Measurements from ENCODE around the gene SEPTIN7. TPM values are rescaled to one million over a fixed set of nuclear protein-coding genes. Genes with fewer than 3 reads are reported as not detected.
A peak's percentile ranks its signal among the peaks of the same experiment; 100 is the strongest.
"Not testable (repeated sequence)": the region's sequence is repeated elsewhere in the genome, so short reads cannot be mapped to it uniquely, and the experiment has no call there.

Gene SEPTIN7
- 258 TPM for polyA plus RNA-seq
- long read RNA-seq, donor 1, full-length matches to known transcripts, result 1 of 1 reads
- long read RNA-seq, donor 1, partial matches to known transcripts, result 0 of 1 reads
- long read RNA-seq, donor 1, other reads (novel, unspliced or antisense), result 0 of 1 reads
- long read RNA-seq, donor 2, full-length matches to known transcripts, result 22 of 56 reads
- long read RNA-seq, donor 2, partial matches to known transcripts, result 34 of 56 reads
- long read RNA-seq, donor 2, other reads (novel, unspliced or antisense), result 0 of 56 reads
- long read RNA-seq, donor 3, full-length matches to known transcripts, result 20 of 89 reads
- long read RNA-seq, donor 3, partial matches to known transcripts, result 69 of 89 reads
- long read RNA-seq, donor 3, other reads (novel, unspliced or antisense), result 0 of 89 reads
- long read RNA-seq, donor 4, full-length matches to known transcripts, result 1 of 1 reads
- long read RNA-seq, donor 4, partial matches to known transcripts, result 0 of 1 reads
- long read RNA-seq, donor 4, other reads (novel, unspliced or antisense), result 0 of 1 reads
- long read RNA-seq, donor 5, full-length matches to known transcripts, result 2 of 2 reads
- long read RNA-seq, donor 5, partial matches to known transcripts, result 0 of 2 reads
- long read RNA-seq, donor 5, other reads (novel, unspliced or antisense), result 0 of 2 reads
- long read RNA-seq, donor 6, full-length matches to known transcripts, result 11 of 106 reads
- long read RNA-seq, donor 6, partial matches to known transcripts, result 95 of 106 reads
- long read RNA-seq, donor 6, other reads (novel, unspliced or antisense), result 0 of 106 reads
- long read RNA-seq, donor 7, full-length matches to known transcripts, result 18 of 62 reads
- long read RNA-seq, donor 7, partial matches to known transcripts, result 44 of 62 reads
- long read RNA-seq, donor 7, other reads (novel, unspliced or antisense), result 0 of 62 reads
- long read RNA-seq, donor 8, full-length matches to known transcripts, result 29 of 99 reads
- long read RNA-seq, donor 8, partial matches to known transcripts, result 70 of 99 reads
- long read RNA-seq, donor 8, other reads (novel, unspliced or antisense), result 0 of 99 reads
- long read RNA-seq, donor 9, full-length matches to known transcripts, result 27 of 90 reads
- long read RNA-seq, donor 9, partial matches to known transcripts, result 63 of 90 reads
- long read RNA-seq, donor 9, other reads (novel, unspliced or antisense), result 0 of 90 reads
- long read RNA-seq, donor 10, full-length matches to known transcripts, result 28 of 69 reads
- long read RNA-seq, donor 10, partial matches to known transcripts, result 36 of 69 reads
- long read RNA-seq, donor 10, other reads (novel, unspliced or antisense), result 5 of 69 reads
- long read RNA-seq, donor 11, full-length matches to known transcripts, result 23 of 47 reads
- long read RNA-seq, donor 11, partial matches to known transcripts, result 24 of 47 reads
- long read RNA-seq, donor 11, other reads (novel, unspliced or antisense), result 0 of 47 reads

DNA sequence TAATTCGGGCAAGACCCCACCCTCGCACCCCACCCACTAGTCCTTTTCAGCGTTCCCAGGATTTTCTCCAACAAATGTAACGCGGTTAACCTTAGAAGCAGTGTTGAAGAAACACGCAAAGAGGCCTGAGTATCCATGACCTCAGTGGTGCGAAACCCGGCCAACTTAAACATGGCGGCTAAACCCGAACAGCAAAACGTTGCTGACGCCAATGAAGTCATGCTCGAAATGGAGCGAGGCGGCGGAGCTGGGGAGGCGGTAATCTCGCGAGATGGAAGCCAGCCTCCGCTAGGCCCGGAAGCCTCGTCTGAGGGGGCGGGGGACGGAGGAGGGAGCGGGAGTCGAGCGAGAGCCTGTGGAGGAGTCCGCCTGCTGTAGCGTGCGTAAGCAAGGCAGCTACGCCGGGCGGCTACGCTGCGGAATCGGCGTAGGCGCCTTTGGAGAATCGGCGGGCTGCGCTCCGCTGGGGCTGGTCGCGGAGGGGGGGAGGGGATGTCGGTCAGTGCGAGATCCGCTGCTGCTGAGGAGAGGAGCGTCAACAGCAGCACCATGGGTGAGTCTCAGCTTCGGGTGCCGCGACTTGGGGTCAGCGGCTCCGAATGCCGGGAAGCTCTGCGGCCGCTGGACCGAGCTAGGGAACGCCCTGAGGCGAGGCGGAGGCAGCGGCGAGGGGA is at the start of gene SEPTIN7:
Gene SEPTIN7 (plus strand): TSS at position 340 of the 674 bp plus-strand sequence. CDS start 153 bp downstream, at position 493.
- Histone ChIP-seq H3K4me3 (ENCODE audit: low read length) (peak within 1 kb of the TSS; percentile 69), H3K27me3 (ENCODE audit: control insufficient read depth, insufficient read depth, low read length) (no peaks in the 10 kb centered on the region), H3K9me3 (ENCODE audit: control insufficient read depth, low read depth, low read length) (no peaks in the 10 kb centered on the region), H3K27ac (ENCODE audit: low read length) (peak within 1 kb of the TSS; percentile 88), H3K4me1 (ENCODE audit: control insufficient read depth, insufficient read depth, low read length) (peaks cover 10% of the 10 kb centered on the region), H3K36me3 (ENCODE audit: control insufficient read depth, insufficient read depth, low read length) (peaks cover 2% of the 10 kb centered on the region)
- no CpG with 5 or more reads among the region's 62 CpGs for WGBS (ENCODE audit: insufficient coverage, low lambda C conversion rate)
- peak; percentile 100 for DNase-seq

DNA sequence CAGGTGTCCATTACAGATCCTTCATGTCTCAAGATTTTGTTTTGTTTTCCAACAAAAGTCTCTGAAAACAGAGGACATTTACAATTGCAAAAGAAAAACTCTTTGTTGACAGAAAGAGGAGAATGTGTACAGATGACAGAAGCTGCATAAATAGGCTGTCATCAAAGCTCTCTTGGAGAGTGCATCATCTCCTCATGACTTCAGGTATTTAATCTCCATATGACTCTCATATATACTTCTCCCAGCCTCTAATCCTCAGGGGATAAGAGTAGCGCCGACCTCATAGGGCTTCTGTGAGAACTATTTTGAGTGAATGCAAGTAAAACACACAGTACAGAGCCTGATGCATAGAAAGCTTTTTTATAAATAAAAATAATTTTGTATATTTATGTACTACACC is 48.1 kb upstream of the SEPTIN7 start:
- no CpG with 5 or more reads among the region's 2 CpGs for WGBS (ENCODE audit: insufficient coverage, low lambda C conversion rate)
- H3K27ac ChIP-seq (ENCODE audit: low read length), result no peak overlapping the region
- no peak overlapping the region for H3K4me3 ChIP-seq (ENCODE audit: low read length)
- H3K9me3 ChIP-seq (ENCODE audit: control insufficient read depth, low read depth, low read length), result no peaks in the 10 kb centered on the region
- no peaks in the 10 kb centered on the region for H3K36me3 ChIP-seq (ENCODE audit: control insufficient read depth, insufficient read depth, low read length)
- DNase-seq, result no peak
- no peaks in the 10 kb centered on the region for H3K27me3 ChIP-seq (ENCODE audit: control insufficient read depth, insufficient read depth, low read length)
- peaks cover 17% of the 10 kb centered on the region for H3K4me1 ChIP-seq (ENCODE audit: control insufficient read depth, insufficient read depth, low read length)

DNA sequence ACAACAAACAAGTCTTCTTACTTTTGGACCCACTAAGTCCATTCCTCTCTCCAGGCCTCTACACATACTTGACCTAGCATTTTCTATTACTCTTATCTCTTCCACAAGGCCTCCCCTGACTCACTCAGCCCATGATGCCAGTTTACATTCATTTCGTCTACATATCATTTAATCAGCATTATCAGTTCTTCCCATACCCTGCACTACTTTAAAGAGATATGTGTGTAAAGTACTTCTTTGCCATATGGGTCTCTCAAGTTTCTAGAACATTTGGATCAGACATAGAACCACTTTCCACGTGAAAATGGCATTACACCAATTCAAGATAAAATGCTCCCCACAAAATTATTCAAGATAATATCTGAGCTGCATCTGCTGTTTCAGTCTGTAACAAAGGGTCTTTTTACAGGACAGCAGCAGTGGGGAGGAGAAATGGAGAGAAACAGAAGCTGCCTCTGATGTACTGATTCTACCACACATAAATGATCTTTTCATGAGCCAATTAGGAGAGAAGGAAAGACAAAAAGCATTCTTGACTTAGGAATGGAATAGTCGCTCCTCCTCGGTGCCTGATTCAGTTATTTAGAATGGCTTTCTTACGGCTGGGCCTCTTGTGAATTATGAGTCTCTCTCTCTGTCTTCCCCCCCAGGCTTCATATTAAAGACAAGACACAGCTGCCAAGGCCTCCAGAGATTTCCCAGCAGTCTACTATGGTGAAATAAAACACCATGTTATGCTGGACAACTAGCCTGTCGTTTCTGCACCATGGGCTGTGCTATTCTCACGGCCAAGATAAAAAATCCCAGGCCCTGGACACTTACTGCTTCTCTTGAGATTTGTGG is 46.9 kb upstream of the SEPTIN7 start:
- Histone ChIP-seq H3K27ac (ENCODE audit: low read length) (peak overlapping the region; percentile 18), H3K4me1 (ENCODE audit: control insufficient read depth, insufficient read depth, low read length) (peaks cover 23% of the 10 kb centered on the region), H3K27me3 (ENCODE audit: control insufficient read depth, insufficient read depth, low read length) (no peaks in the 10 kb centered on the region), H3K36me3 (ENCODE audit: control insufficient read depth, insufficient read depth, low read length) (no peaks in the 10 kb centered on the region), H3K9me3 (ENCODE audit: control insufficient read depth, low read depth, low read length) (no peaks in the 10 kb centered on the region), H3K4me3 (ENCODE audit: low read length) (no peak overlapping the region)
- no CpG with 5 or more reads among the region's 7 CpGs for WGBS (ENCODE audit: insufficient coverage, low lambda C conversion rate)
- peak in 1 of 2 donors; percentile 30 for DNase-seq

DNA sequence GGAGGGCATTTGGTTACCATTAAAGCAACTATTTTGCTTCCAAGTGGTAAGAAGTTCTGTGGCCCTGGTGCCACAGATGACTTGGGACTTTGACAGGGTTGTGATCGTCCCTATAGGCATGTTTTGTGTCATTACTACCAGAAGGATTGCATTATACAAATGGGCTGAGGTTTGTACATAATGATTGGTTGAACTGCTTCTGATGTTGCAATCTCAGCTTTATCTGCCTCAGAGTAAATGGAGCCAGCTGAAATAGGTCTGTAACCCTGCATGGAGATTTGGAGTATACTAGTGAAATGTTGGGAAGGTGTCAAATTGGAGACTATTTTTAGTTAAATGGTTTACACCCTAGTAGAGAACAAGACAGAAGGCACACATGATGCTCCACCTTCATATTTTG is 46.1 kb upstream of the SEPTIN7 start:
- Histone ChIP-seq H3K27me3 (ENCODE audit: control insufficient read depth, insufficient read depth, low read length) (no peaks in the 10 kb centered on the region), H3K4me3 (ENCODE audit: low read length) (no peak overlapping the region), H3K36me3 (ENCODE audit: control insufficient read depth, insufficient read depth, low read length) (no peaks in the 10 kb centered on the region), H3K4me1 (ENCODE audit: control insufficient read depth, insufficient read depth, low read length) (peaks cover 23% of the 10 kb centered on the region), H3K27ac (ENCODE audit: low read length) (peak overlapping the region; percentile 18), H3K9me3 (ENCODE audit: control insufficient read depth, low read depth, low read length) (no peaks in the 10 kb centered on the region)
- no CpG with 5 or more reads among the region's 1 CpG for WGBS (ENCODE audit: insufficient coverage, low lambda C conversion rate)
- DNase-seq, result peak in 1 of 2 donors; percentile 40

DNA sequence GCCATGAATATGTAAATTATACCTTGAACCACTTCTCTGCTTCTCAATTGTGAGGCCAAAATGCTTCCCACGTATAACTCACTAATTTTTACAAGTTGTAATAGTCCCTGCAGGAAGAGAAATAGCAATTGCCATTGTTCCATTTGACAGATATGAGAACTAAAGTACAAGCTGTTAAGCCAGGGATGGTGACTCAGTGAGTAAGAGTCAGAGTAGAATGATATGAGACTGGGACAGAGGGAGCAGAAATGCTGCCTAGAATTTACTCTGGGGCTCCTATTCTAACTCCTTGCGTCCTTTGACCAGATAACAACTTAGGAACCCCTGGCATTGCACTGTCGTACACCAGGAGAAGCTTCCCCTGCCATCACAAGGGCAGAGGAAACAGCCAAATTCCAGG is 45.1 kb upstream of the SEPTIN7 start:
- Histone ChIP-seq H3K4me3 (ENCODE audit: low read length) (no peak overlapping the region), H3K9me3 (ENCODE audit: control insufficient read depth, low read depth, low read length) (no peaks in the 10 kb centered on the region), H3K27me3 (ENCODE audit: control insufficient read depth, insufficient read depth, low read length) (no peaks in the 10 kb centered on the region), H3K27ac (ENCODE audit: low read length) (peak overlapping the region; percentile 7), H3K36me3 (ENCODE audit: control insufficient read depth, insufficient read depth, low read length) (no peaks in the 10 kb centered on the region), H3K4me1 (ENCODE audit: control insufficient read depth, insufficient read depth, low read length) (peaks cover 23% of the 10 kb centered on the region)
- DNase-seq, result no peak
- WGBS (ENCODE audit: insufficient coverage, low lambda C conversion rate), result no CpG with 5 or more reads among the region's 3 CpGs

GRCh38 chr7:35756453-35756852 is 44.4 kb upstream of the SEPTIN7 start:
- not testable (repeated sequence) for H3K27ac ChIP-seq (ENCODE audit: low read length); H3K4me3 ChIP-seq (ENCODE audit: low read length); DNase-seq; H3K36me3 ChIP-seq (ENCODE audit: control insufficient read depth, insufficient read depth, low read length); H3K27me3 ChIP-seq (ENCODE audit: control insufficient read depth, insufficient read depth, low read length); H3K9me3 ChIP-seq (ENCODE audit: control insufficient read depth, low read depth, low read length)
- 60% methylated on average over 1 of the region's 2 CpGs for WGBS (ENCODE audit: insufficient coverage, low lambda C conversion rate)
- H3K4me1 ChIP-seq (ENCODE audit: control insufficient read depth, insufficient read depth, low read length), result peaks cover 23% of the 10 kb centered on the region

DNA sequence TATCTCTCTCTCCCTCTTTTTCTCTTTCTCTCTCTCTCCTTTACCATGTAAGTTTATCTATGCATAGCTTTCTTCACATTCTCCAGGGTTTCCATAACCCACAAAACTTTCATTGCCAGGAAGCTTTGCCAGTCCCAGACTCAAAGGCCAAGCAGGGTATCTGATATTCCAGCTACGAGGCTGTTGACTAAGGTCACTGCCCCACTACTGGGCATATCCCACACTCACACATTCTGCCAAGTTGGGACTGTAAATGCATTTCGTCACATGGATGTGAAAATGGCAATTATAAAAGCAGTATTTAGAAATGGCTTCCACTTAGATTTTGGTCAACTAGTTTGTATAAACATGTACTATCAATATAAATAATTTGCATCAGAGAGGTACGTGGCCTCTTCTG is 43.3 kb upstream of the SEPTIN7 start:
- H3K4me3 ChIP-seq (ENCODE audit: low read length), result no peak overlapping the region
- 60% methylated on average over 1 of the region's 3 CpGs for WGBS (ENCODE audit: insufficient coverage, low lambda C conversion rate)
- peak overlapping the region; percentile 56 for H3K27ac ChIP-seq (ENCODE audit: low read length)
- DNase-seq, result no peak
- H3K4me1 ChIP-seq (ENCODE audit: control insufficient read depth, insufficient read depth, low read length), result peaks cover 24% of the 10 kb centered on the region
- H3K9me3 ChIP-seq (ENCODE audit: control insufficient read depth, low read depth, low read length), result no peaks in the 10 kb centered on the region
- H3K36me3 ChIP-seq (ENCODE audit: control insufficient read depth, insufficient read depth, low read length), result no peaks in the 10 kb centered on the region
- no peaks in the 10 kb centered on the region for H3K27me3 ChIP-seq (ENCODE audit: control insufficient read depth, insufficient read depth, low read length)

- H3K4me3 ChIP-seq (ENCODE audit: low read length), result no peak overlapping the region
- H3K9me3 ChIP-seq (ENCODE audit: control insufficient read depth, low read depth, low read length), result no peaks in the 10 kb centered on the region
- no peaks in the 10 kb centered on the region for H3K27me3 ChIP-seq (ENCODE audit: control insufficient read depth, insufficient read depth, low read length)
- peak; percentile 62 to 76 for DNase-seq
- no peaks in the 10 kb centered on the region for H3K36me3 ChIP-seq (ENCODE audit: control insufficient read depth, insufficient read depth, low read length)
- peaks cover 29% of the 10 kb centered on the region for H3K4me1 ChIP-seq (ENCODE audit: control insufficient read depth, insufficient read depth, low read length)
- peak overlapping the region; percentile 56 for H3K27ac ChIP-seq (ENCODE audit: low read length)
- 20% methylated on average over 1 of the region's 2 CpGs for WGBS (ENCODE audit: insufficient coverage, low lambda C conversion rate)
These were observed 42.4 kb upstream of the SEPTIN7 start for GRCh38 chr7:35758421-35758820.
